PC-9 (cell line): Measurements from ENCODE around the gene GBX2. TPM values are rescaled to one million over a fixed set of nuclear protein-coding genes. Genes with fewer than 3 reads are reported as not detected.

Source experiments
- BruUV-seq: library from RNA; stranded (reverse); fragments of 400-500 nt; replicated peaks from 2 replicates; lab custom pipeline; 2021; lab: Mats Ljungman, UMichigan
- CTCF ChIA-PET: fragments of 300-600 bp; sonication (Branson Sonifier 250); formaldehyde crosslinking; loops from one replicate; lab custom pipeline; 2022; ENCODE audit warnings: antibody characterized with exemption; lab: Charles Lee
- POLR2A ChIA-PET: fragments of 300-600 bp; sonication (Branson Sonifier 250); formaldehyde crosslinking; loops from one replicate; lab custom pipeline; 2022; ENCODE audit warnings: antibody characterized with exemption; ENCODE audit not compliant: unreplicated experiment; lab: Charles Lee
- DNase-seq, 2 experiments: peaks; one replicate each; pipeline versions ENCODE4 v3.0.0 to v3.0.0-alpha.2; 2015 to 2022; ENCODE audit warnings: mixed read lengths in 1 of 2
- H2AFZ ChIP-seq: fragments of 200-600 bp; sonication (generic); 2 replicates; pipeline ENCODE4 v1.8.1; 2017; ENCODE audit warnings: antibody characterized with exemption
- H3F3A ChIP-seq: fragments of 200-600 bp; sonication (generic); 2 replicates; pipeline ENCODE4 v1.8.1; 2017; ENCODE audit warnings: antibody characterized with exemption, mild to moderate bottlenecking, low read depth; ENCODE audit not compliant: insufficient read depth
- H3K27ac ChIP-seq: fragments of 200-600 bp; sonication (generic); 2 replicates; pipeline ENCODE4 v1.6.1; 2016; ENCODE audit warnings: mixed run types
- H3K27me3 ChIP-seq: fragments of 200-600 bp; sonication (generic); 2 replicates; pipeline ENCODE4 v1.6.1; 2016; ENCODE audit warnings: low read depth, mixed run types; ENCODE audit not compliant: insufficient read depth
- H3K36me3 ChIP-seq: fragments of 200-600 bp; sonication (generic); 2 replicates; pipeline ENCODE4 v1.6.1; 2016; ENCODE audit warnings: low read depth, mixed run types
- H3K4me1 ChIP-seq: fragments of 200-600 bp; sonication (generic); replicated peaks from 2 replicates; pipeline ENCODE4 v1.6.1; 2016; ENCODE audit warnings: mixed run types; ENCODE audit not compliant: insufficient read depth
- H3K4me2 ChIP-seq: fragments of 200-600 bp; sonication (generic); 2 replicates; pipeline ENCODE4 v1.6.1; 2017; ENCODE audit warnings: mixed run types
- H3K4me3 ChIP-seq: fragments of 200-600 bp; sonication (generic); 2 replicates; pipeline ENCODE4 v1.6.1; 2016; ENCODE audit warnings: mixed run types
- H3K79me2 ChIP-seq: fragments of 200-600 bp; sonication (generic); 2 replicates; pipeline ENCODE4 v1.6.1; 2017; ENCODE audit warnings: low read depth, mixed run types
- H3K9me2 ChIP-seq: fragments of 200-600 bp; sonication (generic); 2 replicates; pipeline ENCODE4 v1.8.1; 2017; ENCODE audit warnings: mild to moderate bottlenecking; ENCODE audit not compliant: insufficient read depth
- H3K9me3 ChIP-seq: fragments of 200-600 bp; sonication (generic); 2 replicates; pipeline ENCODE4 v1.8.1; 2016; ENCODE audit warnings: low read depth; ENCODE audit not compliant: insufficient read depth
- H4K20me1 ChIP-seq: fragments of 200-600 bp; sonication (generic); 2 replicates; pipeline ENCODE4 v1.8.1; 2017; ENCODE audit not compliant: insufficient read depth
- CTCF ChIP-seq: fragments of 200-600 bp; sonication (generic); conservative IDR thresholded peaks from 2 replicates; pipeline ENCODE4 v1.6.1; 2017; ENCODE audit warnings: mixed run types, antibody characterized with exemption, mild to moderate bottlenecking, moderate library complexity
- EZH2 ChIP-seq: fragments of 200-600 bp; sonication (generic); IDR thresholded peaks from 2 replicates; pipeline ENCODE4 v1.8.0; 2017; ENCODE audit warnings: antibody characterized with exemption, low read depth
- intact Hi-C: fragments of 100-400 bp; cut with micrococcal nuclease; formaldehyde crosslinking; loops from one replicate; pipeline ENCODE4 v1.10.0; 2022; ENCODE audit not compliant: unreplicated experiment
- total RNA-seq: library from RNA; stranded (reverse); gene quantifications from 2 replicates; pipeline ENCODE4 v1.2.3, GENCODE V29; 2021

The GBX2 gene
- total RNA-seq, 1 experiment from 2014 or later: not detected

- H2AFZ ChIP-seq: no peak overlapping the region
- no peaks in the 10 kb centered on the region for H3K36me3 ChIP-seq
- no peaks in the 10 kb centered on the region for H3F3A ChIP-seq
- no peaks in the 10 kb centered on the region for H4K20me1 ChIP-seq
- intact Hi-C loops: no loop called here
- no TSS peak for BruUV-seq
- no peaks in the 10 kb centered on the region for H3K4me1 ChIP-seq
- no peak overlapping the region for H3K27ac ChIP-seq
- no peaks in the 10 kb centered on the region for H3K79me2 ChIP-seq
- no peak for DNase-seq
- no peaks in the 10 kb centered on the region for H3K27me3 ChIP-seq
- H3K4me2 ChIP-seq: no peak overlapping the region
- no peaks in the 10 kb centered on the region for H3K9me2 ChIP-seq
- CTCF ChIA-PET: no interaction called here
- TF ChIP-seq CTCF: no peak
- no peak overlapping the region for H3K4me3 ChIP-seq
- H3K9me3 ChIP-seq: no peaks in the 10 kb centered on the region
- POLR2A ChIA-PET: no interaction called here
Observed at GRCh38 chr2:236215761-236216333, 47.7 kb upstream of the GBX2 start.

GRCh38 chr2:236215196-236215595, 47.0 kb upstream of the GBX2 start:
- Histone ChIP-seq H3K4me1 (no peaks in the 10 kb centered on the region), H3K4me3 (no peak overlapping the region), H3K79me2 (no peaks in the 10 kb centered on the region), H3K9me2 (no peaks in the 10 kb centered on the region), H3K4me2 (no peak overlapping the region), H3F3A (no peaks in the 10 kb centered on the region), H3K27me3 (no peaks in the 10 kb centered on the region), H3K9me3 (no peaks in the 10 kb centered on the region), H4K20me1 (no peaks in the 10 kb centered on the region), H3K36me3 (no peaks in the 10 kb centered on the region), H2AFZ (no peak overlapping the region), H3K27ac (no peak overlapping the region)
- intact Hi-C loops: no loop called here
- ChIA-PET CTCF (no interaction called here), POLR2A (no interaction called here)
- DNase-seq: no peak
- TF ChIP-seq EZH2 (no peak), CTCF (no peak)
- no TSS peak for BruUV-seq

- Histone ChIP-seq H2AFZ (no peak overlapping the region), H3K79me2 (no peaks in the 10 kb centered on the region), H3K4me1 (no peaks in the 10 kb centered on the region), H3K27me3 (no peaks in the 10 kb centered on the region), H3K4me2 (no peak overlapping the region), H3K9me2 (no peaks in the 10 kb centered on the region), H4K20me1 (no peaks in the 10 kb centered on the region), H3K9me3 (no peaks in the 10 kb centered on the region), H3F3A (no peaks in the 10 kb centered on the region), H3K36me3 (no peaks in the 10 kb centered on the region), H3K4me3 (no peak overlapping the region), H3K27ac (no peak overlapping the region)
- no peak for DNase-seq
- POLR2A ChIA-PET: no interaction called here
- TF ChIP-seq CTCF (no peak), EZH2 (no peak)
- intact Hi-C loops: no loop called here
- BruUV-seq: no TSS peak
- CTCF ChIA-PET: no interaction called here
Observed at GRCh38 chr2:236214376-236214995, 46.3 kb upstream of the GBX2 start.
